Activated CD8-positive, alpha-beta T cell treated with anti-CD3 and anti-CD28 coated beads for 36 hours (primary cell): ENCODE data around the gene COL25A1. TPM values are rescaled to one million over a fixed set of nuclear protein-coding genes. Genes with fewer than 3 reads are reported as not detected.

ENCODE experiments used
- ATAC-seq: fragments of 200-7000 bp; cut with Tn5 transposase; one replicate; pipeline ENCODE4 v1.10.0; 2021; ENCODE audit warnings: mild to moderate bottlenecking, moderate library complexity
- CTCF ChIA-PET: fragments of 350-600 bp; sonication (Branson Sonifier 250); formaldehyde crosslinking; loops from one replicate; lab custom pipeline; 2021; ENCODE audit warnings: antibody characterized with exemption; lab: Charles Lee
- POLR2A ChIA-PET: fragments of 350-600 bp; sonication (Branson Sonifier 250); formaldehyde crosslinking; loops from one replicate; lab custom pipeline; 2021; ENCODE audit warnings: antibody characterized with exemption; lab: Charles Lee
- DNase-seq: peaks from one replicate; pipeline ENCODE4 v3.0.0-alpha.2; 2020
- H3K27ac Mint-ChIP-seq: one replicate; pipeline ENCODE4 v1.8.0; 2021; ENCODE audit warnings: mild to moderate bottlenecking, mixed read lengths
- H3K27me3 Mint-ChIP-seq: one replicate; pipeline ENCODE4 v1.8.0; 2021; ENCODE audit warnings: mixed read lengths
- H3K36me3 Mint-ChIP-seq: one replicate; pipeline ENCODE4 v1.8.0; 2021; ENCODE audit warnings: low read depth, mixed read lengths
- H3K4me1 Mint-ChIP-seq: one replicate; pipeline ENCODE4 v1.8.0; 2021; ENCODE audit warnings: low read depth, mixed read lengths
- H3K4me3 Mint-ChIP-seq: one replicate; pipeline ENCODE4 v1.8.0; 2021; ENCODE audit warnings: mild to moderate bottlenecking, moderate library complexity, mixed read lengths
- H3K9me3 Mint-ChIP-seq: one replicate; pipeline ENCODE4 v1.8.0; 2021; ENCODE audit warnings: mixed read lengths
- intact Hi-C: fragments of 100-400 bp; cut with micrococcal nuclease; formaldehyde crosslinking; loops from one replicate; pipeline ENCODE4 v1.10.0; 2022
- total RNA-seq, 2 experiments: library from RNA; stranded (reverse); gene quantifications; one replicate each; pipeline ENCODE4 v1.2.3, GENCODE V29; 2021
- TF ChIP-seq, protein P1 (sequence below): fragments of 200-600 bp; IDR thresholded peaks from one replicate; pipeline ENCODE4 v1.8.0; 2022; ENCODE audit warnings: antibody characterized with exemption, mild to moderate bottlenecking

Gene COL25A1
- total RNA-seq, 2 experiments from 2014 or later = not detected

DNA sequence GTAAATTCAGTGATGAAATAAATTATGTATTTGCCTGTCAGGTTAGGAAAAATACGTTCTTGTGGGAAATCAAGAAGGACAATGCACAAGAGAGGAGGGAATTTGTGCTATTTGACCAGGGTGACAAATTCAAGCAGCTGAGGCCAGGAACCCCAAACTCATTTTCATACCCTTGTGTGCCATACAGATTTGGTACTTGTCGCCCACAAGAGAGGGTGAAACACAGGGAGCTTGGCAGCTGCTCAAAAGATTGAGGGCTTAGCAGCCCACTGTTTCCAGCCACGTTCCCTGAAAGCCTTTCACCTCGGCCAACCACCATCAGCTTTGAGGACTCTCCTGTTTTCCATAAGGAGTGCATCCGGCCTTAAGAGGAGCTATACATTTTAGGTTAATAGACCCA is 111.2 kb downstream of the COL25A1 start:
- peaks cover 8% of the 10 kb centered on the region for H3K27me3 Mint-ChIP-seq
- no peak for ATAC-seq
- H3K4me1 Mint-ChIP-seq = no peaks in the 10 kb centered on the region
- TF ChIP-seq, protein P1, sequence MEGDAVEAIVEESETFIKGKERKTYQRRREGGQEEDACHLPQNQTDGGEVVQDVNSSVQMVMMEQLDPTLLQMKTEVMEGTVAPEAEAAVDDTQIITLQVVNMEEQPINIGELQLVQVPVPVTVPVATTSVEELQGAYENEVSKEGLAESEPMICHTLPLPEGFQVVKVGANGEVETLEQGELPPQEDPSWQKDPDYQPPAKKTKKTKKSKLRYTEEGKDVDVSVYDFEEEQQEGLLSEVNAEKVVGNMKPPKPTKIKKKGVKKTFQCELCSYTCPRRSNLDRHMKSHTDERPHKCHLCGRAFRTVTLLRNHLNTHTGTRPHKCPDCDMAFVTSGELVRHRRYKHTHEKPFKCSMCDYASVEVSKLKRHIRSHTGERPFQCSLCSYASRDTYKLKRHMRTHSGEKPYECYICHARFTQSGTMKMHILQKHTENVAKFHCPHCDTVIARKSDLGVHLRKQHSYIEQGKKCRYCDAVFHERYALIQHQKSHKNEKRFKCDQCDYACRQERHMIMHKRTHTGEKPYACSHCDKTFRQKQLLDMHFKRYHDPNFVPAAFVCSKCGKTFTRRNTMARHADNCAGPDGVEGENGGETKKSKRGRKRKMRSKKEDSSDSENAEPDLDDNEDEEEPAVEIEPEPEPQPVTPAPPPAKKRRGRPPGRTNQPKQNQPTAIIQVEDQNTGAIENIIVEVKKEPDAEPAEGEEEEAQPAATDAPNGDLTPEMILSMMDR = no peak
- no peak overlapping the region for H3K4me3 Mint-ChIP-seq
- no peaks in the 10 kb centered on the region for H3K36me3 Mint-ChIP-seq
- intact Hi-C loops = no loop called here
- no peak overlapping the region for H3K27ac Mint-ChIP-seq
- DNase-seq = no peak
- ChIA-PET POLR2A (interaction anchor here (0.6 kb wide), 1 partner anchor 161 kb away, joined by 3 read pairs; no protein-coding TSS in a partner anchor), CTCF (interaction anchor here (0.9 kb wide), 1 partner anchor 219 kb away, joined by 3 read pairs; no protein-coding TSS in a partner anchor)
- no peaks in the 10 kb centered on the region for H3K9me3 Mint-ChIP-seq

DNA sequence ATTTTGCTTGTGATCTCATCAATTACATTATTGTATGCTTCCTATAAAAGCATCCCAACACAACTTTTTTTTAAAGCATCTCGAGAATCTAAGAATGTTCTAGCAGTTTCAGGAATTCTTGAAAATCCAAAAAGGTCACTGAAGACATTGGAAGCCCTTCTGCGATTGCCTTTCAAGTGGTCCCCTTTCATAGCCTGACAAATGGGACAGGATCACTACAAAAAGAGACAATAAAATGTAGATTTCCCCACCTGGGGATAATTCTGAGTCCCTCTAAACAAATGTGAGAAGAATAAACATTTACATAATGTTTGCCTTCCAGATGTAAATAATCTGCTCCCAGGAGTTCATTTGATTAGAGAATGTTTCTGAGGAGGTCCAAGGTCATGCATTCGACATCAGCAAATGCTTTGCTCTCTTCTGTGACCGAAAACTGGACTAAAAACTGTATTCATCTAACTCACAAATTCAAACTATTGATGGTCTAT is 116.0 kb downstream of the COL25A1 start:
- peaks cover 8% of the 10 kb centered on the region for H3K27me3 Mint-ChIP-seq
- no peak overlapping the region for H3K4me3 Mint-ChIP-seq
- intact Hi-C loops = no loop called here
- H3K4me1 Mint-ChIP-seq = no peaks in the 10 kb centered on the region
- ChIA-PET POLR2A (no interaction called here), CTCF (no interaction called here)
- no peaks in the 10 kb centered on the region for H3K9me3 Mint-ChIP-seq
- H3K36me3 Mint-ChIP-seq = no peaks in the 10 kb centered on the region
- no peak for DNase-seq
- no peak overlapping the region for H3K27ac Mint-ChIP-seq
- ATAC-seq = no peak
- TF ChIP-seq, protein P1 = no peak

DNA sequence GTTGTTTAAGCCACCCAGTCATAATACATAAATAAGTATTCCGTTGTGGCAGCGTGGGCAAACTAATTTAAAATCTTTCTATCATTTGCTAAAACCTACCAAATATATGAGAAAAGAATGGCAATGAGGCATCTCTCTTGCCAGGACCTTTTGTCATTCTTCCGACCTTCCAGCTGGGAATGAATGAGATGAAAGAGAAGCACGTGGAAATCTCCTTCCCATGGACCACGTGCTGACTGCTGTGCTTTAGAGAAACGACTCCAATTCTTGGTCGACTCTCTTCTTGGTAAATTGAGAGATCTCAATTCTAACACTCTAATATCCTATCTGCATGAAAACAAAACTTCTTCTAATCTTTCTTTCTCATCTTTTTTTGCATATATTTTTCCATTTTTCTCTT is 116.5 kb downstream of the COL25A1 start:
- ChIA-PET POLR2A (no interaction called here), CTCF (no interaction called here)
- ATAC-seq (no peak), DNase-seq (no peak)
- no peak overlapping the region for H3K4me3 Mint-ChIP-seq
- TF ChIP-seq, protein P1 = no peak
- H3K27me3 Mint-ChIP-seq = peaks cover 8% of the 10 kb centered on the region
- H3K9me3 Mint-ChIP-seq = no peaks in the 10 kb centered on the region
- intact Hi-C loops = no loop called here
- H3K36me3 Mint-ChIP-seq = no peaks in the 10 kb centered on the region
- H3K27ac Mint-ChIP-seq = no peak overlapping the region
- no peaks in the 10 kb centered on the region for H3K4me1 Mint-ChIP-seq

DNA sequence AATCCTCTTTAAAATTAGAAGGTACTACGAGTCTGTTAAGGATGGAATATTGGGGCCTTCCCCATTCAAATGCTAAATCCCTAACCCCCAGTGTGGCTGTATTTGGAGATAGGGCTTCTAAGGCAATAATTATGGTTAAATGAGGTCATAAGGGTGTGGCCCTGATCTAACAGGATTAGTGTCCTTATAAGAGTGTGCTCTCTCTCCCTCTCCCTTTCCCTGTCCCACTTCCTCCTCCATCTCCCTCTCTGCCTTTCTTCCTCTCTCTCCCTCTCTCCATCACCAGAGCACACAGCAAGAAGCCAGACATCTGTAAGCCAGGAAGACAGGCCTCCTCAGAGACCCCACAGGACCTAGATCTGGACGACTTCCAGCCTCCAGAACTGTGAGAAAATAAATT is 116.9 kb downstream of the COL25A1 start:
- H3K9me3 Mint-ChIP-seq = no peaks in the 10 kb centered on the region
- DNase-seq = no peak
- ATAC-seq = no peak
- intact Hi-C loops = no loop called here
- H3K4me1 Mint-ChIP-seq = no peaks in the 10 kb centered on the region
- H3K27me3 Mint-ChIP-seq = peaks cover 8% of the 10 kb centered on the region
- TF ChIP-seq, protein P1 = no peak
- no peak overlapping the region for H3K27ac Mint-ChIP-seq
- H3K4me3 Mint-ChIP-seq = no peak overlapping the region
- ChIA-PET CTCF (no interaction called here), POLR2A (no interaction called here)
- H3K36me3 Mint-ChIP-seq = no peaks in the 10 kb centered on the region

DNA sequence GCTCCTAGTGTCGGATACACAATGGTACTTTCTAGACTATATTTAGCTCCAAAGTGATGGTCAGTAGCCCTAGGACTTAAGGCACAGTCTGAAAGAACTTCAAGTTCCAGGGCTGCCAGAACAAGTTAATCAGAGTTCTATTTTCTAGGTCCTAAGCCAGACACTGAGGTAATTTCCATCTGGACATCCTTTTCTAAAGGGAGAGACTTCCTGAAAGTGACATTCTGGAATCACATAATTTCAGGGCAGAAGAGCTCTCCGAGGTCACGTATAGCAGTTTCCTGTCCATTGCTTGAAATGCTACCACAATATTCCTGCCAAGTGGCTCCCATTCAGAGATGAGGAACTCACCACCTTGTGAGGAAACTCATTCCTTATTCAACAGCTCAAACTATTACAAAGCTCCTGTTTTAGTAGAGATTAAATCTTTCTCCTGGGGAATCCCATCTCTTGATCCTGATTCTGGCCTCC is 117.9 kb downstream of the COL25A1 start:
- Mint-ChIP-seq H3K4me3 (no peak overlapping the region), H3K9me3 (no peaks in the 10 kb centered on the region), H3K27me3 (peaks cover 8% of the 10 kb centered on the region), H3K36me3 (no peaks in the 10 kb centered on the region), H3K27ac (no peak overlapping the region), H3K4me1 (no peaks in the 10 kb centered on the region)
- TF ChIP-seq, protein P1 = no peak
- ATAC-seq (no peak), DNase-seq (no peak)
- ChIA-PET POLR2A (interaction anchor here (0.6 kb wide), 1 partner anchor 769 kb away, joined by 3 read pairs; no protein-coding TSS in a partner anchor), CTCF (no interaction called here)
- intact Hi-C loops = no loop called here
